Measurements from ENCODE around the gene NEDD9.

Gene NEDD9

GRCh38 chr6:11142296-11143027 lies 90.0 kb downstream of the NEDD9 start:
- Histone ChIP-seq H3K4me3 (ENCODE audit: severe bottlenecking) (no peak overlapping the region), H3K9me3 (ENCODE audit: severe bottlenecking) (no peaks in the 10 kb centered on the region), H3K27me3 (ENCODE audit: insufficient read depth, poor library complexity, severe bottlenecking) (no peaks in the 10 kb centered on the region), H3K36me3 (ENCODE audit: low read depth) (peaks cover 2% of the 10 kb centered on the region; the same call in 1 of the 2 replicates), H3K4me1 (ENCODE audit: insufficient read depth, poor library complexity, severe bottlenecking) (peaks cover 41% of the 10 kb centered on the region), H3K27ac (ENCODE audit: poor library complexity, severe bottlenecking) (peak overlapping the region; percentile 67)
- no peak for ATAC-seq (ENCODE audit: low read depth)
- TF ChIP-seq, protein P1, sequence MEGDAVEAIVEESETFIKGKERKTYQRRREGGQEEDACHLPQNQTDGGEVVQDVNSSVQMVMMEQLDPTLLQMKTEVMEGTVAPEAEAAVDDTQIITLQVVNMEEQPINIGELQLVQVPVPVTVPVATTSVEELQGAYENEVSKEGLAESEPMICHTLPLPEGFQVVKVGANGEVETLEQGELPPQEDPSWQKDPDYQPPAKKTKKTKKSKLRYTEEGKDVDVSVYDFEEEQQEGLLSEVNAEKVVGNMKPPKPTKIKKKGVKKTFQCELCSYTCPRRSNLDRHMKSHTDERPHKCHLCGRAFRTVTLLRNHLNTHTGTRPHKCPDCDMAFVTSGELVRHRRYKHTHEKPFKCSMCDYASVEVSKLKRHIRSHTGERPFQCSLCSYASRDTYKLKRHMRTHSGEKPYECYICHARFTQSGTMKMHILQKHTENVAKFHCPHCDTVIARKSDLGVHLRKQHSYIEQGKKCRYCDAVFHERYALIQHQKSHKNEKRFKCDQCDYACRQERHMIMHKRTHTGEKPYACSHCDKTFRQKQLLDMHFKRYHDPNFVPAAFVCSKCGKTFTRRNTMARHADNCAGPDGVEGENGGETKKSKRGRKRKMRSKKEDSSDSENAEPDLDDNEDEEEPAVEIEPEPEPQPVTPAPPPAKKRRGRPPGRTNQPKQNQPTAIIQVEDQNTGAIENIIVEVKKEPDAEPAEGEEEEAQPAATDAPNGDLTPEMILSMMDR (IDR thresholded peaks at IDR 0.05; ENCODE audit: poor library complexity, severe bottlenecking) = no peak
- DNase-seq (ENCODE audit: low spot score) = no peak

DNA sequence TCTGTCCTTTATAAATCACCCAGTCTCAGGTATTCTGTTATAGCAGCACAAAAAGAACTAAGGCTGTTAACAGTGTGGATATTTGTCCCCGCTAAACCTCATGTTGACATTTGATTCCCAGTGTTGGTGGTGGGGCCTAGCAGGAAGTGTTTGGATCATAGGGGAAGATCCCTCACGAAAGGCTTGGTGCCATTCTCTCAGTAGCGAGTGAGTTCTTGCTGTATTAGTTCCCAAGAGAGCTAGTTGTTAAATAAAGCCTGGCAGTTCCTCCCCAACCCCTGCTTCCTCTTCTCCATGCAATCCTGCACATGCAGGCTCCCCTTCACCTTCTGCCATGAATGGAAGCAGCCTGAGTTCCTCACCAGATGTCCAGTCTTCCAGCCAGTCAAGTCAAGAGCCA lies 91.2 kb downstream of the NEDD9 start:
- no peaks in the 10 kb centered on the region for H3K9me3 ChIP-seq (ENCODE audit: severe bottlenecking)
- H3K4me1 ChIP-seq (ENCODE audit: insufficient read depth, poor library complexity, severe bottlenecking) = peaks cover 52% of the 10 kb centered on the region
- H3K4me3 ChIP-seq (ENCODE audit: severe bottlenecking) = no peak overlapping the region
- no peak for ATAC-seq (ENCODE audit: low read depth)
- no peak overlapping the region for H3K27ac ChIP-seq (ENCODE audit: poor library complexity, severe bottlenecking)
- no peak for DNase-seq (ENCODE audit: low spot score)
- TF ChIP-seq, protein P1 (IDR thresholded peaks at IDR 0.05; ENCODE audit: poor library complexity, severe bottlenecking) = no peak
- no peaks in the 10 kb centered on the region for H3K27me3 ChIP-seq (ENCODE audit: insufficient read depth, poor library complexity, severe bottlenecking)
- peaks cover 8% of the 10 kb centered on the region; the same call in 1 of the 2 replicates for H3K36me3 ChIP-seq (ENCODE audit: low read depth)

DNA sequence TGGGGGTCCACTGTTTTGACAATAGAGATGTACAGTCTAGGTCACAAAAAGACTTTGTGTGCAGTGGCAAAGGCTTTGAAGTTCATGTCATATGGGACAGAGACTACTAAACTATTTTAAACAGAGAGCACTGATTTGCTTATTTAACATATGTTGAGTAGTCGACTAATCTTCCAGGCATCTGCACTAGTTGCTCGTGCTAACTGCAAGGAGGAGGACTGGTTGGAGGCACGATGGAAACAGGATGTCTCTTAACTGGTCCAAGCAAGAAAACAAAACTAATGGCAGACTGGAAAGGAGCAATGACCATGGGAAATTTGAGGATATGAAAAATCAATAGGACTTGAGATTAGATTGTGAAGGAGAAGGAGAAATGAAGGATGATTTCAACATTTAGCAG lies 92.4 kb downstream of the NEDD9 start:
- TF ChIP-seq, protein P1 (IDR thresholded peaks at IDR 0.05; ENCODE audit: poor library complexity, severe bottlenecking) = no peak
- Histone ChIP-seq H3K9me3 (ENCODE audit: severe bottlenecking) (no peaks in the 10 kb centered on the region), H3K27ac (ENCODE audit: poor library complexity, severe bottlenecking) (peak overlapping the region; percentile 80), H3K27me3 (ENCODE audit: insufficient read depth, poor library complexity, severe bottlenecking) (no peaks in the 10 kb centered on the region), H3K36me3 (ENCODE audit: low read depth) (peaks cover 18% of the 10 kb centered on the region), H3K4me3 (ENCODE audit: severe bottlenecking) (no peak overlapping the region), H3K4me1 (ENCODE audit: insufficient read depth, poor library complexity, severe bottlenecking) (peaks cover 56% of the 10 kb centered on the region)
- DNase-seq (ENCODE audit: low spot score) = no peak
- ATAC-seq (ENCODE audit: low read depth) = no peak

- no peaks in the 10 kb centered on the region for H3K27me3 ChIP-seq (ENCODE audit: insufficient read depth, poor library complexity, severe bottlenecking)
- H3K36me3 ChIP-seq (ENCODE audit: low read depth) = peaks cover 26% of the 10 kb centered on the region
- TF ChIP-seq, protein P1 (IDR thresholded peaks at IDR 0.05; ENCODE audit: poor library complexity, severe bottlenecking) = no peak
- H3K4me1 ChIP-seq (ENCODE audit: insufficient read depth, poor library complexity, severe bottlenecking) = peaks cover 55% of the 10 kb centered on the region
- H3K9me3 ChIP-seq (ENCODE audit: severe bottlenecking) = no peaks in the 10 kb centered on the region
- H3K4me3 ChIP-seq (ENCODE audit: severe bottlenecking) = no peak overlapping the region
- peak overlapping the region; percentile 80 for H3K27ac ChIP-seq (ENCODE audit: poor library complexity, severe bottlenecking)
- DNase-seq (ENCODE audit: low spot score) (peak; percentile 81), ATAC-seq (ENCODE audit: low read depth) (peak; percentile 91)
Measured at GRCh38 chr6:11139051-11139960, 93.2 kb downstream of the NEDD9 start.
